Measurements from ENCODE around the gene MOB2.

The MOB2 gene

DNA sequence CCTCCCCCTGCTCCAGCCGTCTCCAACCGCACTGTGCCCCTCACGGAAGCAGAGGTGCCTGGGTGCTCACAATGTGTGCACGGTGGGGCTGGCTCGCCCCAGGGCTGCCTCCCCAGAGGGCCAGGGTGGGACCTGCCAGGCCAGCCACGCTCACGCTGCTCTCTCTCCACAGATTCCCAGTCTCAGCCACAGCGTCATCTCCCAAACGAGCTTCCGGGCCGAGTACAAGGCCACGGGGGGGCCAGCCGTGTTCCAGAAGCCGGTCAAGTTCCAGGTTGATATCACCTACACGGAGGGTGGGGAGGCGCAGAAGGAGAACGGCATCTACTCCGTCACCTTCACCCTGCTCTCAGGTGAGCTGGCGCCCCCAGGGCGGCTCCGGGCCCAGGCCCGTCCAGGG is 30.4 kb downstream of the MOB2 start:
- H3K4me2 ChIP-seq, result no peak overlapping the region
- peaks cover 38% of the 10 kb centered on the region for H3K27me3 ChIP-seq (ENCODE audit: insufficient read depth, low read depth)
- H4K20me1 ChIP-seq (ENCODE audit: insufficient read depth), result no peaks in the 10 kb centered on the region
- H3K9ac ChIP-seq, result no peak overlapping the region
- H3K79me2 ChIP-seq (ENCODE audit: insufficient read depth, low read depth), result no peaks in the 10 kb centered on the region
- H3K4me1 ChIP-seq (ENCODE audit: low read depth, poor library complexity, severe bottlenecking), result no peaks in the 10 kb centered on the region
- no peak overlapping the region for H3K27ac ChIP-seq
- no peak overlapping the region for H2AFZ ChIP-seq (ENCODE audit: low read depth)
- TF ChIP-seq, protein P1, sequence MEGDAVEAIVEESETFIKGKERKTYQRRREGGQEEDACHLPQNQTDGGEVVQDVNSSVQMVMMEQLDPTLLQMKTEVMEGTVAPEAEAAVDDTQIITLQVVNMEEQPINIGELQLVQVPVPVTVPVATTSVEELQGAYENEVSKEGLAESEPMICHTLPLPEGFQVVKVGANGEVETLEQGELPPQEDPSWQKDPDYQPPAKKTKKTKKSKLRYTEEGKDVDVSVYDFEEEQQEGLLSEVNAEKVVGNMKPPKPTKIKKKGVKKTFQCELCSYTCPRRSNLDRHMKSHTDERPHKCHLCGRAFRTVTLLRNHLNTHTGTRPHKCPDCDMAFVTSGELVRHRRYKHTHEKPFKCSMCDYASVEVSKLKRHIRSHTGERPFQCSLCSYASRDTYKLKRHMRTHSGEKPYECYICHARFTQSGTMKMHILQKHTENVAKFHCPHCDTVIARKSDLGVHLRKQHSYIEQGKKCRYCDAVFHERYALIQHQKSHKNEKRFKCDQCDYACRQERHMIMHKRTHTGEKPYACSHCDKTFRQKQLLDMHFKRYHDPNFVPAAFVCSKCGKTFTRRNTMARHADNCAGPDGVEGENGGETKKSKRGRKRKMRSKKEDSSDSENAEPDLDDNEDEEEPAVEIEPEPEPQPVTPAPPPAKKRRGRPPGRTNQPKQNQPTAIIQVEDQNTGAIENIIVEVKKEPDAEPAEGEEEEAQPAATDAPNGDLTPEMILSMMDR (conservative IDR thresholded peaks at IDR 0.05; ENCODE audit: low read depth, low read length), result no peak
- no peak overlapping the region for H3K4me3 ChIP-seq (IDR thresholded peaks at IDR 0.05; ENCODE audit: insufficient read depth, low read depth, low read length)
- H3K36me3 ChIP-seq (ENCODE audit: insufficient read depth), result no peaks in the 10 kb centered on the region

DNA sequence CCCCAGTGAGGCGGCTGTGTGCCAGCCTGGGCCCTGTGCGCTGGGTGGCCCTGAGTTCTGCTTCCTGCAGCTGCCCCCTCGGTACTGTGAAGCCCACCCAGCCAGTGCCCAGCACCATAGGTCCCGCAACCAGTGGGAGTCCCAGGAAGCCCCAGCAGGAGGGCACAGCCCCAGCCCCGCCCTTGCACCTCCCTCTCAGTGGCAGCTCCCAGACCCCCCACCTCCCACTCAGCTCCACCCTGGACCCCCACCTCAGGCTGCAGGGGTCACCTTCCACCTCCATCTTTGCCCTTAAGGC is 30.9 kb downstream of the MOB2 start:
- Histone ChIP-seq H2AFZ (ENCODE audit: low read depth) (no peak overlapping the region), H3K4me1 (ENCODE audit: low read depth, poor library complexity, severe bottlenecking) (no peaks in the 10 kb centered on the region), H3K4me2 (no peak overlapping the region), H3K79me2 (ENCODE audit: insufficient read depth, low read depth) (no peaks in the 10 kb centered on the region), H3K27ac (no peak overlapping the region), H3K4me3 (IDR thresholded peaks at IDR 0.05; ENCODE audit: insufficient read depth, low read depth, low read length) (no peak overlapping the region), H4K20me1 (ENCODE audit: insufficient read depth) (no peaks in the 10 kb centered on the region), H3K9ac (no peak overlapping the region), H3K27me3 (ENCODE audit: insufficient read depth, low read depth) (peaks cover 42% of the 10 kb centered on the region), H3K36me3 (ENCODE audit: insufficient read depth) (no peaks in the 10 kb centered on the region)
- TF ChIP-seq, protein P1 (conservative IDR thresholded peaks at IDR 0.05; ENCODE audit: low read depth, low read length), result no peak

DNA sequence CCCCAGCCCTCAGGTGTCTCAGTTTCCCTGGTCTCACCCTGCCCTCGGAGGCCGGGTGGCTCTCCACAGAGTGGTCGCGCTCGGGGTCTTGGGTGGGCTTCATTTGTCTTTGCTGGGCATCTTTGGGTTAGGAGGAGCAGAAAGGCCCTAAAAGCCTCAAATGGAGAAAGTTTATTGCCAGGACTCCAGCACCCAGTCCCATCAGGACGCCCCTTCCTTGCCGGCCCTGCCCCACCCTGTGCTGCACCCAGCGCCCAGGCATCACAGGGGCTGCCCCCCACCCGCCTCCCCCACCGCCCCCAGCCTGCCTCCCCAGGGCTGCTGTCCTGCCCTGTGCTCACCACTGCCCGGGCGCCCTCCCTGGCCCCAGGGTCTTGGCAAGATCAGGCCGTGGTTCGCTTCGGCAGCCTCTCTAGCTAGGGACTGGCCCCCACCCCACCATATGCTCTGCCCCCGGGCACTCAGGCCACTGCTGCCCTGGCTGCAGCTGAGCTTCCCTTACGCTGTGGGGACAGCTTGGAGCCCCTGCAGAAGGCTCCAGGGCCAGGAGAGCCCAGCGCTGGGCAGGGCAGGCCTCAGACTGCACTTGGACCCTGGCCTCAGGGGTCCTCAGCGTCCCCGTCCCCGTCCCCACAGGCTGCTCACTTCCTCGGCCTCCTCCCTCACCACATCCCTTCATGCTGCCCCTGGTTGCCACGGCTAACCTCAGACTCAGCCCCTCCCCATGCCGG is 31.4 kb downstream of the MOB2 start:
- no peak overlapping the region for H2AFZ ChIP-seq (ENCODE audit: low read depth)
- H3K4me2 ChIP-seq, result no peak overlapping the region
- H3K36me3 ChIP-seq (ENCODE audit: insufficient read depth), result no peaks in the 10 kb centered on the region
- H3K4me3 ChIP-seq (IDR thresholded peaks at IDR 0.05; ENCODE audit: insufficient read depth, low read depth, low read length), result no peak overlapping the region
- H3K4me1 ChIP-seq (ENCODE audit: low read depth, poor library complexity, severe bottlenecking), result no peaks in the 10 kb centered on the region
- no peaks in the 10 kb centered on the region for H3K79me2 ChIP-seq (ENCODE audit: insufficient read depth, low read depth)
- no peak overlapping the region for H3K9ac ChIP-seq
- H3K27me3 ChIP-seq (ENCODE audit: insufficient read depth, low read depth), result peaks cover 47% of the 10 kb centered on the region
- no peaks in the 10 kb centered on the region for H4K20me1 ChIP-seq (ENCODE audit: insufficient read depth)
- TF ChIP-seq, protein P1 (conservative IDR thresholded peaks at IDR 0.05; ENCODE audit: low read depth, low read length), result no peak
- H3K27ac ChIP-seq, result no peak overlapping the region

DNA sequence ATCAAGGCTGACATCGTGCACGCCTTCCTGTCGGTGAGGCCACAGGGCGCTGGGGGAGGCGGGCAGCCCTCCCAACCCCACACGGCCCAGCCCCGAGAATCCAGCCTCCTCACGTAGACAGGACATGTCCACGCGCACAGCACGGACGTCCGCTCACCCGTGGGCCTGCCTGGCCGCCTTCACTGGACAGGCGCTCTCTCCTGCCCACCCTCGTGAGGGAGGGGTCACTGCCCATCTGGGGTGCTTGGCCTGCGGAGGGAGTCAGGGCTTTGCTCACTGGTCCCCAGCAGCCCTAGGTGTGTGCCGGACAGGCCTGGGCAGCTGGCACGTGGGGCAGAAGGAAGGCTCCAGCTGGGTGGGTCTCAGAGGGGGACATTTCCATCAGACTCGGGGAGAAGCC is 32.0 kb downstream of the MOB2 start:
- no peaks in the 10 kb centered on the region for H3K79me2 ChIP-seq (ENCODE audit: insufficient read depth, low read depth)
- no peaks in the 10 kb centered on the region for H3K36me3 ChIP-seq (ENCODE audit: insufficient read depth)
- no peak overlapping the region for H3K27ac ChIP-seq
- H3K9ac ChIP-seq, result no peak overlapping the region
- no peaks in the 10 kb centered on the region for H4K20me1 ChIP-seq (ENCODE audit: insufficient read depth)
- no peak overlapping the region for H3K4me3 ChIP-seq (IDR thresholded peaks at IDR 0.05; ENCODE audit: insufficient read depth, low read depth, low read length)
- H3K4me2 ChIP-seq, result no peak overlapping the region
- no peaks in the 10 kb centered on the region for H3K4me1 ChIP-seq (ENCODE audit: low read depth, poor library complexity, severe bottlenecking)
- peaks cover 49% of the 10 kb centered on the region for H3K27me3 ChIP-seq (ENCODE audit: insufficient read depth, low read depth)
- TF ChIP-seq, protein P1 (conservative IDR thresholded peaks at IDR 0.05; ENCODE audit: low read depth, low read length), result no peak
- H2AFZ ChIP-seq (ENCODE audit: low read depth), result no peak overlapping the region
